ENCODE results near the gene CFAP99. TPM values are rescaled to one million over a fixed set of nuclear protein-coding genes. Genes with fewer than 3 reads are reported as not detected.

The CFAP99 gene
- total RNA-seq, 1 donor from 2014 or later: not detected

- no peak for DNase-seq (ENCODE audit: low read depth, low spot score)
- Mint-ChIP-seq H3K27ac (ENCODE audit: unreplicated experiment) (no peak overlapping the region), H3K36me3 (ENCODE audit: low read depth) (no peaks in the 10 kb centered on the region), H3K27me3 (ENCODE audit: low read depth) (peaks cover 69% of the 10 kb centered on the region), H3K9me3 (no peaks in the 10 kb centered on the region), H3K4me1 (peaks cover 14% of the 10 kb centered on the region), H3K4me3 (no peak overlapping the region)
- TF ChIP-seq, protein P1, sequence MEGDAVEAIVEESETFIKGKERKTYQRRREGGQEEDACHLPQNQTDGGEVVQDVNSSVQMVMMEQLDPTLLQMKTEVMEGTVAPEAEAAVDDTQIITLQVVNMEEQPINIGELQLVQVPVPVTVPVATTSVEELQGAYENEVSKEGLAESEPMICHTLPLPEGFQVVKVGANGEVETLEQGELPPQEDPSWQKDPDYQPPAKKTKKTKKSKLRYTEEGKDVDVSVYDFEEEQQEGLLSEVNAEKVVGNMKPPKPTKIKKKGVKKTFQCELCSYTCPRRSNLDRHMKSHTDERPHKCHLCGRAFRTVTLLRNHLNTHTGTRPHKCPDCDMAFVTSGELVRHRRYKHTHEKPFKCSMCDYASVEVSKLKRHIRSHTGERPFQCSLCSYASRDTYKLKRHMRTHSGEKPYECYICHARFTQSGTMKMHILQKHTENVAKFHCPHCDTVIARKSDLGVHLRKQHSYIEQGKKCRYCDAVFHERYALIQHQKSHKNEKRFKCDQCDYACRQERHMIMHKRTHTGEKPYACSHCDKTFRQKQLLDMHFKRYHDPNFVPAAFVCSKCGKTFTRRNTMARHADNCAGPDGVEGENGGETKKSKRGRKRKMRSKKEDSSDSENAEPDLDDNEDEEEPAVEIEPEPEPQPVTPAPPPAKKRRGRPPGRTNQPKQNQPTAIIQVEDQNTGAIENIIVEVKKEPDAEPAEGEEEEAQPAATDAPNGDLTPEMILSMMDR (conservative IDR thresholded peaks at IDR 0.05): no peak
Measured at GRCh38 chr4:2394528-2394927, 24.2 kb upstream of the CFAP99 start.

DNA sequence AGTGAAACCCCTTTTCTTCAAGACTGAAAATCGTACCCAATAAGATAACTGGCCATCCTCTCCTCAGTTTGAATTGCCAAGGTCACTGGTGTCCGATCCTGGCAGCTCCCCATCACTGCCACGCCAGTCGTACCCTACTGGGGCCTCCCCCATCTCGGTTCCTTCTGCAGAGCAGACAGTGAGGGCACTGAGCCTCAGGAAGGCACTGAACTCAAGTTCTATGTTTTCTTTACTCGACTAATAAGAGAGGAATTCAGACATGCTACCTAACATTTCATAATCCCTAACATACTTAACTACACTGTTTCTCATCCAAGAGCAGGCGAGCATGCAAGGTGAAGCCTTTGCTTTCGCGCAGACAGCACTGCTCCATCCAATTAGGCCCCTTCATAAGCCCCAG lies 23.7 kb upstream of the CFAP99 start:
- no peaks in the 10 kb centered on the region for H3K36me3 Mint-ChIP-seq (ENCODE audit: low read depth)
- H3K27ac Mint-ChIP-seq (ENCODE audit: unreplicated experiment): no peak overlapping the region
- no peaks in the 10 kb centered on the region for H3K9me3 Mint-ChIP-seq
- no peak for DNase-seq (ENCODE audit: low read depth, low spot score)
- no peak overlapping the region for H3K4me3 Mint-ChIP-seq
- H3K27me3 Mint-ChIP-seq (ENCODE audit: low read depth): peaks cover 66% of the 10 kb centered on the region
- peaks cover 14% of the 10 kb centered on the region for H3K4me1 Mint-ChIP-seq
- TF ChIP-seq, protein P1 (conservative IDR thresholded peaks at IDR 0.05): no peak

GRCh38 chr4:2395584-2395983 lies 23.2 kb upstream of the CFAP99 start:
- H3K27me3 Mint-ChIP-seq (ENCODE audit: low read depth): peaks cover 66% of the 10 kb centered on the region
- no peak overlapping the region for H3K4me3 Mint-ChIP-seq
- TF ChIP-seq, protein P1 (conservative IDR thresholded peaks at IDR 0.05): no peak
- peaks cover 14% of the 10 kb centered on the region for H3K4me1 Mint-ChIP-seq
- DNase-seq (ENCODE audit: low read depth, low spot score): no peak
- no peaks in the 10 kb centered on the region for H3K36me3 Mint-ChIP-seq (ENCODE audit: low read depth)
- no peak overlapping the region for H3K27ac Mint-ChIP-seq (ENCODE audit: unreplicated experiment)
- H3K9me3 Mint-ChIP-seq: no peaks in the 10 kb centered on the region

GRCh38 chr4:2396781-2397368 lies 21.9 kb upstream of the CFAP99 start:
- Mint-ChIP-seq H3K36me3 (ENCODE audit: low read depth) (no peaks in the 10 kb centered on the region), H3K4me3 (no peak overlapping the region), H3K27me3 (ENCODE audit: low read depth) (peaks cover 63% of the 10 kb centered on the region), H3K4me1 (peaks cover 14% of the 10 kb centered on the region), H3K9me3 (no peaks in the 10 kb centered on the region), H3K27ac (ENCODE audit: unreplicated experiment) (no peak overlapping the region)
- TF ChIP-seq, protein P1 (conservative IDR thresholded peaks at IDR 0.05): no peak
- DNase-seq (ENCODE audit: low read depth, low spot score): no peak

- TF ChIP-seq, protein P1 (conservative IDR thresholded peaks at IDR 0.05): no peak
- no peaks in the 10 kb centered on the region for H3K36me3 Mint-ChIP-seq (ENCODE audit: low read depth)
- DNase-seq (ENCODE audit: low read depth, low spot score): no peak
- peaks cover 23% of the 10 kb centered on the region for H3K4me1 Mint-ChIP-seq
- no peaks in the 10 kb centered on the region for H3K9me3 Mint-ChIP-seq
- no peak overlapping the region for H3K4me3 Mint-ChIP-seq
- H3K27me3 Mint-ChIP-seq (ENCODE audit: low read depth): peaks cover 65% of the 10 kb centered on the region
- no peak overlapping the region for H3K27ac Mint-ChIP-seq (ENCODE audit: unreplicated experiment)
Measured at GRCh38 chr4:2397596-2398379, 21.0 kb upstream of the CFAP99 start.
